IMR-90 (cell line): Measurements from ENCODE around the gene SHB. TPM values are rescaled to one million over a fixed set of nuclear protein-coding genes. Genes with fewer than 3 reads are reported as not detected.

ENCODE experiments used
- ATAC-seq: fragments of 200-7000 bp; cut with Tn5 transposase; 2 replicates; pipeline ENCODE4 v1.9.1; 2020; ENCODE audit warnings: low read depth, mild to moderate bottlenecking, moderate library complexity
- BruUV-seq: library from RNA; stranded (reverse); fragments of 400-500 nt; replicated peaks from 2 replicates; lab custom pipeline; 2021; lab: Mats Ljungman, UMichigan
- CTCF ChIA-PET: fragments of 300-600 bp; formaldehyde crosslinking; extraction: SDS; loops from one replicate; lab custom pipeline; 2021; ENCODE audit warnings: antibody characterized with exemption; lab: Yijun Ruan, JAX
- POLR2A ChIA-PET: fragments of 300-600 bp; sonication (Branson Sonifier 250); formaldehyde crosslinking; loops from one replicate; lab custom pipeline; 2022; ENCODE audit warnings: antibody characterized with exemption; ENCODE audit not compliant: unreplicated experiment; lab: Charles Lee
- DNase-seq: peaks from one replicate; pipeline ENCODE4 v3.0.0; 2013
- H2AFZ ChIP-seq: replicated peaks from 2 replicates; pipeline ENCODE3; 2013; ENCODE audit warnings: low read length, mild to moderate bottlenecking; ENCODE audit not compliant: poor library complexity
- H2AK5ac ChIP-seq: 2 replicates; pipeline ENCODE4 v1.6.1; 2013; ENCODE audit warnings: low read depth, low read length, inconsistent platforms
- H2AK9ac ChIP-seq: replicated peaks from 2 replicates; pipeline ENCODE3; 2013; ENCODE audit warnings: mild to moderate bottlenecking, low read depth, low read length, moderate library complexity; ENCODE audit not compliant: poor library complexity
- H2BK120ac ChIP-seq: 2 replicates; pipeline ENCODE4 v1.6.1; 2013; ENCODE audit warnings: low read depth, low read length, inconsistent platforms
- H2BK15ac ChIP-seq: 3 replicates; pipeline ENCODE4 v1.6.1; 2013; ENCODE audit warnings: low read depth, low read length, inconsistent platforms
- H2BK20ac ChIP-seq: 2 replicates; pipeline ENCODE4 v1.6.1; 2013; ENCODE audit warnings: low read depth, mild to moderate bottlenecking, inconsistent platforms, low read length, moderate library complexity
- H2BK5ac ChIP-seq: 2 replicates; pipeline ENCODE4 v1.6.1; 2013; ENCODE audit warnings: mild to moderate bottlenecking, low read depth, low read length, inconsistent platforms; ENCODE audit not compliant: poor library complexity, severe bottlenecking
- H3K14ac ChIP-seq: replicated peaks from 2 replicates; pipeline ENCODE4 v1.6.1; 2013; ENCODE audit warnings: low read depth, low read length, inconsistent platforms
- H3K18ac ChIP-seq: 2 replicates; pipeline ENCODE4 v1.6.1; 2013; ENCODE audit warnings: low read depth, low read length, control low read depth
- H3K23ac ChIP-seq: 2 replicates; pipeline ENCODE4 v1.6.1; 2013; ENCODE audit warnings: low read depth, low read length, inconsistent platforms
- H3K27ac ChIP-seq: 2 replicates; pipeline ENCODE4 v1.5.1; 2013; ENCODE audit warnings: mild to moderate bottlenecking, control low read depth, low read length; ENCODE audit not compliant: insufficient read depth
- H3K27me3 ChIP-seq: 2 replicates; pipeline ENCODE4 v1.6.1; 2013; ENCODE audit warnings: low read length; ENCODE audit not compliant: control insufficient read depth, insufficient read depth
- H3K36me3 ChIP-seq: 2 replicates; pipeline ENCODE4 v1.6.1; 2013; ENCODE audit warnings: low read length, mixed read lengths; ENCODE audit not compliant: control insufficient read depth, insufficient read depth
- H3K4ac ChIP-seq: 2 replicates; pipeline ENCODE4 v1.6.1; 2013; ENCODE audit warnings: low read depth, low read length, inconsistent platforms
- H3K4me1 ChIP-seq: 2 replicates; pipeline ENCODE4 v1.6.1; 2013; ENCODE audit warnings: low read length, mixed read lengths; ENCODE audit not compliant: control insufficient read depth, insufficient read depth
- H3K4me2 ChIP-seq: 2 replicates; pipeline ENCODE4 v1.6.1; 2013; ENCODE audit warnings: low read depth, mild to moderate bottlenecking, control low read depth, low read length, moderate library complexity
- H3K4me3 ChIP-seq: 2 replicates; pipeline ENCODE4 v1.5.1; 2013; ENCODE audit warnings: low read depth, mild to moderate bottlenecking, control low read depth, low read length, moderate library complexity; ENCODE audit not compliant: insufficient read depth
- H3K56ac ChIP-seq: 2 replicates; pipeline ENCODE4 v1.6.1; 2013; ENCODE audit warnings: low read length, inconsistent platforms; ENCODE audit not compliant: insufficient read depth; ENCODE audit errors: extremely low read depth
- H3K79me1 ChIP-seq, 2 experiments: 2 replicates each; pipeline ENCODE4 v1.6.1; 2013; ENCODE audit warnings: low read length in 2 of 2, inconsistent platforms in 1 of 2, low read depth in 1 of 2
- H3K9ac ChIP-seq: 2 replicates; pipeline ENCODE4 v1.6.1; 2013; ENCODE audit warnings: low read depth, low read length, control low read depth
- H3K9me1 ChIP-seq: 2 replicates; pipeline ENCODE4 v1.6.1; 2013; ENCODE audit warnings: low read length, inconsistent platforms; ENCODE audit not compliant: insufficient read depth
- H3K9me3 ChIP-seq: 2 replicates; pipeline ENCODE4 v1.6.1; 2013; ENCODE audit warnings: low read length; ENCODE audit not compliant: control insufficient read depth, insufficient read depth
- H4K20me1 ChIP-seq: 2 replicates; pipeline ENCODE4 v1.6.1; 2013; ENCODE audit warnings: low read length, inconsistent platforms; ENCODE audit not compliant: insufficient read depth
- H4K5ac ChIP-seq: 2 replicates; pipeline ENCODE4 v1.6.1; 2013; ENCODE audit warnings: mild to moderate bottlenecking, low read depth, low read length, control low read depth
- H4K8ac ChIP-seq, 2 experiments: 2 replicates each; pipeline ENCODE4 v1.6.1; 2013; ENCODE audit warnings: low read depth in 2 of 2, low read length in 2 of 2, control low read depth in 1 of 2, inconsistent platforms in 1 of 2
- H4K91ac ChIP-seq: 2 replicates; pipeline ENCODE4 v1.6.1; 2013; ENCODE audit warnings: low read depth, low read length, inconsistent platforms; ENCODE audit not compliant: insufficient read depth
- BHLHE40 ChIP-seq: fragments of 150-350 bp; IDR thresholded peaks from 2 replicates; pipeline ENCODE4 v1.6.1; 2016; ENCODE audit warnings: mild to moderate bottlenecking, low read depth, low read length
- CHD1 ChIP-seq: IDR thresholded peaks from 2 replicates; pipeline ENCODE4 v1.6.1; 2012; ENCODE audit warnings: low read depth, low read length, improper control_type of control experiment
- FOS ChIP-seq: fragments of 150-350 bp; IDR thresholded peaks from 2 replicates; pipeline ENCODE4 v1.6.1; 2016; ENCODE audit warnings: low read depth, low read length
- POLR2A ChIP-seq: IDR thresholded peaks from 2 replicates; pipeline ENCODE4 v1.6.1; 2012; ENCODE audit warnings: mild to moderate bottlenecking, low read depth, low read length
- RCOR1 ChIP-seq: IDR thresholded peaks from 2 replicates; pipeline ENCODE4 v1.6.1; 2012; ENCODE audit warnings: mild to moderate bottlenecking, low read length, improper control_type of control experiment; ENCODE audit not compliant: insufficient replicate concordance
- WGBS, 2 experiments: methylation state at CpG; one replicate each; pipeline versions ENCODE4 v1.1.5 to v1.1.7; 2013; ENCODE audit warnings: missing lambda C conversion rate in 2 of 2; ENCODE audit not compliant: insufficient read length in 1 of 2; ENCODE audit errors: extremely low coverage in 2 of 2; 5-methylcytosine and 5-hydroxymethylcytosine counted together
- dilution Hi-C: fragments of 300-500 bp; cut with HindIII; formaldehyde crosslinking; loops from one replicate; pipeline ENCODE4 v1.14.3; 2018; ENCODE audit warnings: low sequenced_read_pairs; ENCODE audit not compliant: unreplicated experiment
- in situ Hi-C: fragments of 300-500 bp; cut with MboI; formaldehyde crosslinking; loops from 3 replicates; pipeline ENCODE4 v1.14.3; 2019; ENCODE audit warnings: low sequenced_read_pairs, inconsistent platforms, mixed read lengths
- intact Hi-C: fragments of 100-400 bp; cut with micrococcal nuclease; formaldehyde crosslinking; loops from 2 replicates; pipeline ENCODE4 v1.10.0; 2022
- polyA plus RNA-seq, 3 experiments: library from polyadenylated mRNA; depleted of rRNA; stranded (reverse); fragments of >200 nt; gene quantifications; 2 replicates each; pipeline ENCODE4 v1.2.3, GENCODE V29; 2012; ENCODE audit warnings: low replicate concordance in 1 of 3
- total RNA-seq: library from RNA; depleted of rRNA; stranded (reverse); fragments of >200 nt; gene quantifications from 2 replicates; pipeline ENCODE4 v1.2.3, GENCODE V29; 2012
- TF ChIP-seq, protein P1 (sequence below): conservative IDR thresholded peaks from 2 replicates; pipeline ENCODE4 v1.5.1; 2012; ENCODE audit warnings: mild to moderate bottlenecking, low read depth, low read length, improper control_type of control experiment
- TF ChIP-seq, protein P2 (sequence below): fragments of 150-350 bp; IDR thresholded peaks from 2 replicates; pipeline ENCODE4 v1.6.1; 2017; ENCODE audit warnings: mild to moderate bottlenecking, antibody characterized with exemption, low read length, low read depth

Gene SHB
- total and polyA plus RNA-seq, 2 of the 4 experiments (the other 2 are of a cell fraction) = 6.1 to 20.4 TPM

GRCh38 chr9:37979844-37980243 is 89.2 kb downstream of the SHB start:
- intact Hi-C loops = loop anchor here (5.0 kb wide), 2 partner anchors 42 to 162 kb away; no protein-coding TSS in a partner anchor
- no CpG with 5 or more reads among the region's 5 CpGs for WGBS, 2 experiments

More at GRCh38 chr9:37979844-37980243, 89.2 kb downstream of the SHB start:
- peaks cover 39% of the 10 kb centered on the region for H4K20me1 ChIP-seq
- no peak overlapping the region for H3K23ac ChIP-seq
- ATAC-seq (no peak), DNase-seq (no peak)
- H4K8ac ChIP-seq = no peak overlapping the region
- H3K9me3 ChIP-seq = no peaks in the 10 kb centered on the region
- dilution Hi-C loops (no loop called here), in situ Hi-C loops (no loop called here)
- no peak overlapping the region for H3K9ac ChIP-seq
- no peak overlapping the region for H2BK15ac ChIP-seq
- BruUV-seq = no TSS peak
- H3K9me1 ChIP-seq = peaks cover 30% of the 10 kb centered on the region
- no peaks in the 10 kb centered on the region for H3K27me3 ChIP-seq
- CTCF ChIA-PET = no interaction called here
- H2AFZ ChIP-seq = no peak overlapping the region
- H3K79me1 ChIP-seq = peaks cover 59 to 93% of the 10 kb centered on the region in 2 experiments; a peak in 3 of 4 replicates
- peaks cover 8% of the 10 kb centered on the region; the same call in 1 of the 2 replicates for H3K36me3 ChIP-seq
- no peak overlapping the region for H2AK9ac ChIP-seq
- no peak overlapping the region for H3K27ac ChIP-seq
- H3K14ac ChIP-seq = no peak overlapping the region
- H3K18ac ChIP-seq = no peak overlapping the region
- H3K4me3 ChIP-seq = no peak overlapping the region
- POLR2A ChIA-PET = no interaction called here
- H3K4ac ChIP-seq = no peak overlapping the region
- TF ChIP-seq FOS (no peak), RCOR1 (no peak), CHD1 (no peak), BHLHE40 (no peak), POLR2A (no peak)
- TF ChIP-seq, protein P1, sequence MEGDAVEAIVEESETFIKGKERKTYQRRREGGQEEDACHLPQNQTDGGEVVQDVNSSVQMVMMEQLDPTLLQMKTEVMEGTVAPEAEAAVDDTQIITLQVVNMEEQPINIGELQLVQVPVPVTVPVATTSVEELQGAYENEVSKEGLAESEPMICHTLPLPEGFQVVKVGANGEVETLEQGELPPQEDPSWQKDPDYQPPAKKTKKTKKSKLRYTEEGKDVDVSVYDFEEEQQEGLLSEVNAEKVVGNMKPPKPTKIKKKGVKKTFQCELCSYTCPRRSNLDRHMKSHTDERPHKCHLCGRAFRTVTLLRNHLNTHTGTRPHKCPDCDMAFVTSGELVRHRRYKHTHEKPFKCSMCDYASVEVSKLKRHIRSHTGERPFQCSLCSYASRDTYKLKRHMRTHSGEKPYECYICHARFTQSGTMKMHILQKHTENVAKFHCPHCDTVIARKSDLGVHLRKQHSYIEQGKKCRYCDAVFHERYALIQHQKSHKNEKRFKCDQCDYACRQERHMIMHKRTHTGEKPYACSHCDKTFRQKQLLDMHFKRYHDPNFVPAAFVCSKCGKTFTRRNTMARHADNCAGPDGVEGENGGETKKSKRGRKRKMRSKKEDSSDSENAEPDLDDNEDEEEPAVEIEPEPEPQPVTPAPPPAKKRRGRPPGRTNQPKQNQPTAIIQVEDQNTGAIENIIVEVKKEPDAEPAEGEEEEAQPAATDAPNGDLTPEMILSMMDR = no peak
- TF ChIP-seq, protein P2, sequence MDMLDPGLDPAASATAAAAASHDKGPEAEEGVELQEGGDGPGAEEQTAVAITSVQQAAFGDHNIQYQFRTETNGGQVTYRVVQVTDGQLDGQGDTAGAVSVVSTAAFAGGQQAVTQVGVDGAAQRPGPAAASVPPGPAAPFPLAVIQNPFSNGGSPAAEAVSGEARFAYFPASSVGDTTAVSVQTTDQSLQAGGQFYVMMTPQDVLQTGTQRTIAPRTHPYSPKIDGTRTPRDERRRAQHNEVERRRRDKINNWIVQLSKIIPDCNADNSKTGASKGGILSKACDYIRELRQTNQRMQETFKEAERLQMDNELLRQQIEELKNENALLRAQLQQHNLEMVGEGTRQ = no peak
- peaks cover 20% of the 10 kb centered on the region for H3K4me1 ChIP-seq
- no peak overlapping the region for H4K5ac ChIP-seq
- H2BK120ac ChIP-seq = no peak overlapping the region
- no peak overlapping the region for H3K4me2 ChIP-seq
- no peak overlapping the region for H2BK5ac ChIP-seq
- no peak overlapping the region for H2AK5ac ChIP-seq
- no peak overlapping the region for H3K56ac ChIP-seq
- H4K91ac ChIP-seq = no peak overlapping the region
- no peak overlapping the region for H2BK20ac ChIP-seq
